ENCODE results near the gene C4orf33. TPM values are rescaled to one million over a fixed set of nuclear protein-coding genes. Genes with fewer than 3 reads are reported as not detected.
"Not testable (repeated sequence)": the region's sequence is repeated elsewhere in the genome, so short reads cannot be mapped to it uniquely, and the experiment has no call there.

Gene C4orf33, protein sequence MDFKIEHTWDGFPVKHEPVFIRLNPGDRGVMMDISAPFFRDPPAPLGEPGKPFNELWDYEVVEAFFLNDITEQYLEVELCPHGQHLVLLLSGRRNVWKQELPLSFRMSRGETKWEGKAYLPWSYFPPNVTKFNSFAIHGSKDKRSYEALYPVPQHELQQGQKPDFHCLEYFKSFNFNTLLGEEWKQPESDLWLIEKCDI
- total RNA-seq, result 4.7 and 6.6 TPM in 2 replicates

DNA sequence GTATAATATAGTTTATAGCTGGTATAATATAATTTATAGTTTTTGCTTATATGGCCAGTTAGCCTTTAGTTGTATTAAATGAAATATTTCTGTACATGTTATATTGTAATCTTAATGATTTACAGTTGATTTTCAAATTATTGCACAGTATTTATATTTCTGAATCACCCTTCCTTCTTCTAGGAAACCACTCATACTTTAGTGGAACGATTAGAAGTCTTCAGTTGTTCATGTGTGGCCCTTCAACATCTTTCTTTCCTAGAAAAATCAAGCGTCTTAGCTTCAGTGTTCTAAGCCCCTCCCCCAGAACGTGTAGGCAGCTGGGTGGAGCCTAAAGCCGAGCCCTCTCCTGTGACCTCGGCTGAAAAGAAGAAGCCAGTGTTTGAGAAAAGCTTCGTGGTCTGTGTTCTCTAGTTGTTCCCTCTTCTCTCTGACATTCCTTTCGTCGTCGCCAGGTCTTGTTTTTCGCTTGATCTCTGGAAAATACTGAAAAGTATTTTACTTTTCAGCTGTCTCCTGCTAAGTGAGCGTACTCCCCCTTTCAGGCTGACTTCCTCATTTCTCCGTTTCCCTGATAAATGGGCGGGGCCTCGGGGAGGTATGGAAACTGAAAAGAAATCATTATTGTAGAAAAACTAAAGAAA lies at the start of gene C4orf33:
TSS of gene C4orf33 (plus strand) at position 342 of the 644 bp plus-strand sequence. CDS start 6,459 bp downstream, outside the sequence.
- no peaks in the 10 kb centered on the region for H3K36me3 ChIP-seq (ENCODE audit: control insufficient read depth, insufficient read depth, low read length)
- peak; percentile 73 for DNase-seq (ENCODE audit: low read depth)
- TF ChIP-seq, protein P1, sequence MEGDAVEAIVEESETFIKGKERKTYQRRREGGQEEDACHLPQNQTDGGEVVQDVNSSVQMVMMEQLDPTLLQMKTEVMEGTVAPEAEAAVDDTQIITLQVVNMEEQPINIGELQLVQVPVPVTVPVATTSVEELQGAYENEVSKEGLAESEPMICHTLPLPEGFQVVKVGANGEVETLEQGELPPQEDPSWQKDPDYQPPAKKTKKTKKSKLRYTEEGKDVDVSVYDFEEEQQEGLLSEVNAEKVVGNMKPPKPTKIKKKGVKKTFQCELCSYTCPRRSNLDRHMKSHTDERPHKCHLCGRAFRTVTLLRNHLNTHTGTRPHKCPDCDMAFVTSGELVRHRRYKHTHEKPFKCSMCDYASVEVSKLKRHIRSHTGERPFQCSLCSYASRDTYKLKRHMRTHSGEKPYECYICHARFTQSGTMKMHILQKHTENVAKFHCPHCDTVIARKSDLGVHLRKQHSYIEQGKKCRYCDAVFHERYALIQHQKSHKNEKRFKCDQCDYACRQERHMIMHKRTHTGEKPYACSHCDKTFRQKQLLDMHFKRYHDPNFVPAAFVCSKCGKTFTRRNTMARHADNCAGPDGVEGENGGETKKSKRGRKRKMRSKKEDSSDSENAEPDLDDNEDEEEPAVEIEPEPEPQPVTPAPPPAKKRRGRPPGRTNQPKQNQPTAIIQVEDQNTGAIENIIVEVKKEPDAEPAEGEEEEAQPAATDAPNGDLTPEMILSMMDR (IDR thresholded peaks at IDR 0.05; ENCODE audit: insufficient read depth, low read length, severe bottlenecking), result no peak
- FAIRE-seq, result no peak
- peak within 1 kb of the TSS; percentile 68 for H3K4me3 ChIP-seq (ENCODE audit: low read depth, low read length)
- no peaks in the 10 kb centered on the region for H3K27me3 ChIP-seq (ENCODE audit: control insufficient read depth, insufficient read depth, low read length)

DNA sequence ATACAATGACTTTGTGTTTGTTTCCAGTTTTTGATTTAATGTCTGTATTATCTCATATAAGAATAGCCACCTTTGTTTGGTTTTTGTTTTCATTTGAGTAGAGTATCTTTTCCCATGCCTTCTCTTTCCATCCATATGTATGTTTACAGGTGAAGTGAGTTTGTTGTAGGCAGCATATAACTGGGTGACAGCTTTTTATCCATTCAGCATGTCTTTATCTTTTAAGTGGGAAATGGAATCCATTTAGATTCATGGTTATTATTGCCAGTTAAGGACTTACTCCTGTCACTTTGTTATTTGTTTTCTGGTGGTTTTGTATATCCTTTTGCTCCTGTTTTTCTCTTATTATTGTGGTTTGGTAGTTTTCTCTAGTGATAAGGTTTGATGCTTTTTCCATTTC lies 36.9 kb upstream of the C4orf33 start:
- no peak overlapping the region for H3K4me3 ChIP-seq (ENCODE audit: low read depth, low read length)

GRCh38 chr4:129062580-129062979 lies 33.4 kb upstream of the C4orf33 start:
- DNase-seq (ENCODE audit: low read depth), result no peak
- TF ChIP-seq, protein P1 (IDR thresholded peaks at IDR 0.05; ENCODE audit: insufficient read depth, low read length, severe bottlenecking), result no peak
- Histone ChIP-seq H3K27me3 (ENCODE audit: control insufficient read depth, insufficient read depth, low read length) (no peaks in the 10 kb centered on the region), H3K36me3 (ENCODE audit: control insufficient read depth, insufficient read depth, low read length) (no peaks in the 10 kb centered on the region), H3K4me3 (ENCODE audit: low read depth, low read length) (no peak overlapping the region)
- no peak for FAIRE-seq

More for the DNA sequence above, 36.9 kb upstream of the C4orf33 start:
- FAIRE-seq, result no peak
- H3K36me3 ChIP-seq (ENCODE audit: control insufficient read depth, insufficient read depth, low read length), result no peaks in the 10 kb centered on the region
- H3K27me3 ChIP-seq (ENCODE audit: control insufficient read depth, insufficient read depth, low read length), result no peaks in the 10 kb centered on the region
- TF ChIP-seq, protein P1 (IDR thresholded peaks at IDR 0.05; ENCODE audit: insufficient read depth, low read length, severe bottlenecking), result no peak
- DNase-seq (ENCODE audit: low read depth), result no peak

DNA sequence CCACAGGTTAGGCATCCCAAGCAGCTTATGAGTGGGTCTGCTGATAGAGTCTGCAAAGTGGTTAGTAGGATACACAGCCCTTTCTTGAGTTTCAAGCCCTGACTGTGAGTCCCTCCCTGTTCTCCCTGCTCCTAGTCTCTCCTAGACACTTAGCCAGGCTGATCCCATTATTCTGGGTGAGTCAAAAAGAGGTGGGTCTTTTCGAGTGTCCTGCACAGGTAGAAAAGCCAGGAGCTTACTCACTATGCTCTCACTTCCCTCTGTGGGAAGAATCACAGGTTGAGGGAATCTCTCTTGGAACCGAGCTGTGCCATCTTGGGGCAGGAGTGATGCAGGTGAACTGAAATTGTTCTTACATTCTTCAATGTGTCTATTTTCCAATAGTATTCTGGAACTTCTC lies 32.3 kb upstream of the C4orf33 start:
- DNase-seq (ENCODE audit: low read depth) (peak; percentile 57), FAIRE-seq (no peak)
- TF ChIP-seq, protein P1 (IDR thresholded peaks at IDR 0.05; ENCODE audit: insufficient read depth, low read length, severe bottlenecking), result no peak
- Histone ChIP-seq H3K27me3 (ENCODE audit: control insufficient read depth, insufficient read depth, low read length) (no peaks in the 10 kb centered on the region), H3K36me3 (ENCODE audit: control insufficient read depth, insufficient read depth, low read length) (no peaks in the 10 kb centered on the region), H3K4me3 (ENCODE audit: low read depth, low read length) (no peak overlapping the region)

GRCh38 chr4:129064717-129065116 lies 31.2 kb upstream of the C4orf33 start:
- TF ChIP-seq, protein P1 (IDR thresholded peaks at IDR 0.05; ENCODE audit: insufficient read depth, low read length, severe bottlenecking), result no peak
- Histone ChIP-seq H3K36me3 (ENCODE audit: control insufficient read depth, insufficient read depth, low read length) (no peaks in the 10 kb centered on the region), H3K27me3 (ENCODE audit: control insufficient read depth, insufficient read depth, low read length) (no peaks in the 10 kb centered on the region), H3K4me3 (ENCODE audit: low read depth, low read length) (no peak overlapping the region)
- peak; percentile 25 for DNase-seq (ENCODE audit: low read depth)
- FAIRE-seq, result no peak

GRCh38 chr4:129069537-129069936 lies 26.4 kb upstream of the C4orf33 start:
- H3K36me3 ChIP-seq (ENCODE audit: control insufficient read depth, insufficient read depth, low read length); DNase-seq (ENCODE audit: low read depth); FAIRE-seq; H3K27me3 ChIP-seq (ENCODE audit: control insufficient read depth, insufficient read depth, low read length); H3K4me3 ChIP-seq (ENCODE audit: low read depth, low read length): not testable (repeated sequence)

Measured in bronchial epithelial cell (primary cell).